GM23338 (cell line): ENCODE measurements around the gene ABCA13. TPM values are rescaled to one million over a fixed set of nuclear protein-coding genes. Genes with fewer than 3 reads are reported as not detected.
A peak's percentile ranks its signal among the peaks of the same experiment; 100 is the strongest.

Experiments used
- ATAC-seq: fragments of 200-7000 bp; cut with Tn5 transposase; 3 replicates; pipeline ENCODE4 v1.9.1; 2020
- DNase-seq: peaks from one replicate; pipeline ENCODE4 v3.0.0-alpha.2; 2015; ENCODE audit warnings: low spot score
- H2AFZ ChIP-seq: fragments of 200-600 bp; sonication (generic); 2 replicates; pipeline ENCODE4 v1.8.0; 2016; ENCODE audit warnings: antibody characterized with exemption, mild to moderate bottlenecking, moderate library complexity
- H3F3A ChIP-seq: fragments of 200-600 bp; sonication (generic); replicated peaks from 2 replicates; pipeline ENCODE4 v1.8.0; 2017; ENCODE audit warnings: antibody characterized with exemption, mixed run types, low read depth
- H3K27ac ChIP-seq: fragments of 200-600 bp; sonication (generic); 2 replicates; pipeline ENCODE4 v1.6.1; 2016; ENCODE audit warnings: low read depth
- H3K27me3 ChIP-seq: fragments of 200-600 bp; sonication (generic); 2 replicates; pipeline ENCODE4 v1.8.0; 2016; ENCODE audit warnings: mild to moderate bottlenecking, mixed run types, moderate library complexity; ENCODE audit not compliant: insufficient read depth
- H3K36me3 ChIP-seq: fragments of 200-600 bp; sonication (generic); 2 replicates; pipeline ENCODE4 v1.8.0; 2016; ENCODE audit warnings: mild to moderate bottlenecking; ENCODE audit not compliant: insufficient read depth
- H3K4me1 ChIP-seq: fragments of 200-600 bp; sonication (generic); 2 replicates; pipeline ENCODE4 v1.8.0; 2016; ENCODE audit warnings: mild to moderate bottlenecking, moderate library complexity; ENCODE audit not compliant: insufficient read depth
- H3K4me2 ChIP-seq: fragments of 200-600 bp; sonication (generic); 2 replicates; pipeline ENCODE4 v1.7.1; 2017; ENCODE audit warnings: mixed run types
- H3K4me3 ChIP-seq: fragments of 200-600 bp; sonication (generic); 2 replicates; pipeline ENCODE4 v1.6.1; 2016; ENCODE audit warnings: mixed run types
- H3K79me2 ChIP-seq: fragments of 200-600 bp; sonication (generic); replicated peaks from 2 replicates; pipeline ENCODE4 v1.8.0; 2017; ENCODE audit warnings: mild to moderate bottlenecking; ENCODE audit not compliant: insufficient read depth
- H3K9me2 ChIP-seq: fragments of 200-600 bp; sonication (generic); 2 replicates; pipeline ENCODE4 v1.8.0; 2017; ENCODE audit not compliant: insufficient read depth
- H4K20me1 ChIP-seq: fragments of 200-600 bp; sonication (generic); replicated peaks from 2 replicates; pipeline ENCODE4 v1.8.0; 2017; ENCODE audit warnings: mild to moderate bottlenecking; ENCODE audit not compliant: insufficient read depth
- H3K27ac Mint-ChIP-seq: 2 replicates; pipeline ENCODE4 v1.8.0; 2020; ENCODE audit warnings: inconsistent platforms, mild to moderate bottlenecking, moderate library complexity, mixed read lengths
- H3K27me3 Mint-ChIP-seq: 3 replicates; pipeline ENCODE4 v1.8.0; 2022; ENCODE audit warnings: low read depth, mild to moderate bottlenecking, moderate library complexity, mixed read lengths, inconsistent platforms; ENCODE audit not compliant: insufficient read depth, poor library complexity
- H3K36me3 Mint-ChIP-seq: 3 replicates; pipeline ENCODE4 v1.8.0; 2021; ENCODE audit warnings: low read depth, mild to moderate bottlenecking, inconsistent platforms, moderate library complexity, mixed read lengths
- H3K4me1 Mint-ChIP-seq: 3 replicates; pipeline ENCODE4 v1.8.0; 2020; ENCODE audit warnings: mild to moderate bottlenecking, inconsistent platforms, mixed read lengths
- H3K4me3 Mint-ChIP-seq: 3 replicates; pipeline ENCODE4 v1.8.0; 2021; ENCODE audit warnings: moderate library complexity, mild to moderate bottlenecking, inconsistent platforms, mixed read lengths
- H3K9me3 Mint-ChIP-seq: 3 replicates; pipeline ENCODE4 v1.8.0; 2020; ENCODE audit warnings: moderate library complexity, mild to moderate bottlenecking, inconsistent platforms, mixed read lengths
- CREB1 ChIP-seq: fragments of 250-450 bp; sonication (Bioruptor Pico); IDR thresholded peaks from 2 replicates; pipeline ENCODE4 v1.5.0; 2020; ENCODE audit warnings: low read depth, mild to moderate bottlenecking, moderate library complexity
- ZNF331 ChIP-seq: fragments of 250-450 bp; sonication (Bioruptor Pico); IDR thresholded peaks from 2 replicates; pipeline ENCODE4 v1.5.0; 2020; ENCODE audit warnings: low read depth, mild to moderate bottlenecking, moderate library complexity
- polyA plus RNA-seq: library from polyadenylated mRNA; unstranded; fragments of >200 nt; fragmentation: Nextera tagmentation; extraction: Ambion mirVana; gene quantifications from 2 replicates; pipeline ENCODE4 v1.2.1, GENCODE V29; 2016
- total RNA-seq: library from RNA; depleted of rRNA; stranded (reverse); fragments of >200 nt; shearing (Covaris generic); gene quantifications from 2 replicates; pipeline ENCODE4 v1.2.3, GENCODE V29; 2014
- TF ChIP-seq, protein P1 (sequence below): IDR thresholded peaks from 2 replicates; pipeline ENCODE4 v1.6.1; 2016; ENCODE audit warnings: antibody characterized with exemption
- TF ChIP-seq, protein P2 (sequence below), 2 experiments: fragments of 200-600 bp in 1 of 2; sonication (generic) in 1 of 2; conservative IDR thresholded peaks; 2 replicates each; pipeline versions ENCODE4 v1.5.1 to v1.6.1; 2016 to 2017; ENCODE audit warnings: antibody characterized with exemption in 2 of 2, low read depth in 2 of 2, mild to moderate bottlenecking in 2 of 2, moderate library complexity in 1 of 2
- TF ChIP-seq, protein P3 (sequence below): IDR thresholded peaks from one replicate; pipeline ENCODE4 v1.6.1; 2018; ENCODE audit warnings: antibody characterized with exemption; ENCODE audit not compliant: unreplicated experiment

Gene ABCA13
- total and polyA plus RNA-seq, 2 experiments from 2014 or later: 0.21 TPM; not detected in 1

DNA sequence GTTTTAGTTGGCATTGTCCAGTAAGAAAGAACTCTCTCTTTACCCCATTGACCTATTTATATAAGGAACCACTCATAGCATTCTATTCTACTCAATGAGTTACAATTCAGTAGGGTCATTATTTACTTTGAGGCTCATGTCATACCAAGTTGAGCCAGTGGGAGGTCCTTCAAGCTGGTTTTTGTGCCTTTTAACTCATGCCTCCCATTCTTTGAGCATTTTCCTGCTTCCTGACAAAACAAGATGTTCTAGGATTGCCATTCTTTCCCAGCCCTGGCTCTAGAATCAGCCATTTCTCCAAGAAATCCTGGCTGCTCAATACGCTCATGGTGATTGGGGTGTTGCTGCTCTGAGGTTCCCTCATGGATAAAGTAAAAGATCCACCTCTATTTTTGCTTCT is 250.1 kb downstream of the ABCA13 start:
- Mint-ChIP-seq H3K36me3 (no peaks in the 10 kb centered on the region; the same call in 1 of the 3 replicates), H3K27ac (no peak overlapping the region), H3K4me3 (no peak overlapping the region), H3K27me3 (no peaks in the 10 kb centered on the region), H3K4me1 (peaks cover 7% of the 10 kb centered on the region; the same call in 2 of the 3 replicates), H3K9me3 (no peaks in the 10 kb centered on the region)
- DNase-seq (peak; percentile 40), ATAC-seq (no peak)
- H3K4me3 ChIP-seq: no peak overlapping the region
- H3K27ac ChIP-seq: no peak overlapping the region
- H3K27me3 ChIP-seq: no peaks in the 10 kb centered on the region
- no peaks in the 10 kb centered on the region for H4K20me1 ChIP-seq
- H3K4me1 ChIP-seq: no peaks in the 10 kb centered on the region
- H3K36me3 ChIP-seq: no peaks in the 10 kb centered on the region
- H3K79me2 ChIP-seq: no peaks in the 10 kb centered on the region
- TF ChIP-seq CREB1 (CRISPR knock-in tag): no peak
- TF ChIP-seq, protein P1, sequence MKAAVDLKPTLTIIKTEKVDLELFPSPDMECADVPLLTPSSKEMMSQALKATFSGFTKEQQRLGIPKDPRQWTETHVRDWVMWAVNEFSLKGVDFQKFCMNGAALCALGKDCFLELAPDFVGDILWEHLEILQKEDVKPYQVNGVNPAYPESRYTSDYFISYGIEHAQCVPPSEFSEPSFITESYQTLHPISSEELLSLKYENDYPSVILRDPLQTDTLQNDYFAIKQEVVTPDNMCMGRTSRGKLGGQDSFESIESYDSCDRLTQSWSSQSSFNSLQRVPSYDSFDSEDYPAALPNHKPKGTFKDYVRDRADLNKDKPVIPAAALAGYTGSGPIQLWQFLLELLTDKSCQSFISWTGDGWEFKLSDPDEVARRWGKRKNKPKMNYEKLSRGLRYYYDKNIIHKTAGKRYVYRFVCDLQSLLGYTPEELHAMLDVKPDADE: no peak
- TF ChIP-seq, protein P2, sequence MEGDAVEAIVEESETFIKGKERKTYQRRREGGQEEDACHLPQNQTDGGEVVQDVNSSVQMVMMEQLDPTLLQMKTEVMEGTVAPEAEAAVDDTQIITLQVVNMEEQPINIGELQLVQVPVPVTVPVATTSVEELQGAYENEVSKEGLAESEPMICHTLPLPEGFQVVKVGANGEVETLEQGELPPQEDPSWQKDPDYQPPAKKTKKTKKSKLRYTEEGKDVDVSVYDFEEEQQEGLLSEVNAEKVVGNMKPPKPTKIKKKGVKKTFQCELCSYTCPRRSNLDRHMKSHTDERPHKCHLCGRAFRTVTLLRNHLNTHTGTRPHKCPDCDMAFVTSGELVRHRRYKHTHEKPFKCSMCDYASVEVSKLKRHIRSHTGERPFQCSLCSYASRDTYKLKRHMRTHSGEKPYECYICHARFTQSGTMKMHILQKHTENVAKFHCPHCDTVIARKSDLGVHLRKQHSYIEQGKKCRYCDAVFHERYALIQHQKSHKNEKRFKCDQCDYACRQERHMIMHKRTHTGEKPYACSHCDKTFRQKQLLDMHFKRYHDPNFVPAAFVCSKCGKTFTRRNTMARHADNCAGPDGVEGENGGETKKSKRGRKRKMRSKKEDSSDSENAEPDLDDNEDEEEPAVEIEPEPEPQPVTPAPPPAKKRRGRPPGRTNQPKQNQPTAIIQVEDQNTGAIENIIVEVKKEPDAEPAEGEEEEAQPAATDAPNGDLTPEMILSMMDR (conservative IDR thresholded peaks at IDR 0.05; ENCODE audit: low read depth in 2 of 2): 0 out of 4 replicates have a peak, but pooled peaks of 1 of the 2 experiments have one; percentile 14
- no peaks in the 10 kb centered on the region; the same call in 1 of the 2 replicates for H3K9me2 ChIP-seq
- no peak overlapping the region for H2AFZ ChIP-seq
- no peak overlapping the region for H3K4me2 ChIP-seq
- H3F3A ChIP-seq: no peaks in the 10 kb centered on the region

DNA sequence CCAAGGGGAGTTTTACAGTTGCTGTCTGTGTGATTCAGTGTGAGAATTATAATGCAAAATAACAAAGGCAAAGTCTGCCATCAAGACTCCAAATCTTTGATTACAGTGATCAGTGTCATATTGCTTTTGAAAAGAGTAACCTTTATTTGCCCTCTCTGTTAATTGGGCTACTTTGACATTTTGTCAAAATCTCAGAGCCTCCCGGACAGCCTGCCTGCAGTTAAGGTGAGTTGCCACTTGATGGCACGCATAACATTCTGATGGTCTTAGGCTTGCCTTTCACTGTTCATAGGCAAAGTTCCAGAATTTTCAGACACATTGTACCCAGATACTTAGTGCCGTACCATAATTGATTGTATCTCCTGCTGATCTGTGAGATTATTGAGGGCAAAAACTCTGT is 253.5 kb downstream of the ABCA13 start:
- no peak overlapping the region for H3K27ac ChIP-seq
- ATAC-seq (peak; percentile 53), DNase-seq (peak; percentile 65)
- peaks cover 2% of the 10 kb centered on the region for H3K27me3 Mint-ChIP-seq
- no peaks in the 10 kb centered on the region for H3F3A ChIP-seq
- H3K36me3 ChIP-seq: no peaks in the 10 kb centered on the region
- H2AFZ ChIP-seq: no peak overlapping the region
- H3K4me1 ChIP-seq: no peaks in the 10 kb centered on the region
- H3K4me3 Mint-ChIP-seq: no peak overlapping the region
- no peak overlapping the region for H3K4me3 ChIP-seq
- no peaks in the 10 kb centered on the region; the same call in 1 of the 2 replicates for H3K9me2 ChIP-seq
- H3K4me2 ChIP-seq: no peak overlapping the region
- no peaks in the 10 kb centered on the region for H3K9me3 Mint-ChIP-seq
- peaks cover 8% of the 10 kb centered on the region; the same call in 2 of the 3 replicates for H3K4me1 Mint-ChIP-seq
- no peaks in the 10 kb centered on the region; the same call in 2 of the 3 replicates for H3K36me3 Mint-ChIP-seq
- H3K79me2 ChIP-seq: no peaks in the 10 kb centered on the region
- no peak overlapping the region for H3K27ac Mint-ChIP-seq
- TF ChIP-seq, protein P3, sequence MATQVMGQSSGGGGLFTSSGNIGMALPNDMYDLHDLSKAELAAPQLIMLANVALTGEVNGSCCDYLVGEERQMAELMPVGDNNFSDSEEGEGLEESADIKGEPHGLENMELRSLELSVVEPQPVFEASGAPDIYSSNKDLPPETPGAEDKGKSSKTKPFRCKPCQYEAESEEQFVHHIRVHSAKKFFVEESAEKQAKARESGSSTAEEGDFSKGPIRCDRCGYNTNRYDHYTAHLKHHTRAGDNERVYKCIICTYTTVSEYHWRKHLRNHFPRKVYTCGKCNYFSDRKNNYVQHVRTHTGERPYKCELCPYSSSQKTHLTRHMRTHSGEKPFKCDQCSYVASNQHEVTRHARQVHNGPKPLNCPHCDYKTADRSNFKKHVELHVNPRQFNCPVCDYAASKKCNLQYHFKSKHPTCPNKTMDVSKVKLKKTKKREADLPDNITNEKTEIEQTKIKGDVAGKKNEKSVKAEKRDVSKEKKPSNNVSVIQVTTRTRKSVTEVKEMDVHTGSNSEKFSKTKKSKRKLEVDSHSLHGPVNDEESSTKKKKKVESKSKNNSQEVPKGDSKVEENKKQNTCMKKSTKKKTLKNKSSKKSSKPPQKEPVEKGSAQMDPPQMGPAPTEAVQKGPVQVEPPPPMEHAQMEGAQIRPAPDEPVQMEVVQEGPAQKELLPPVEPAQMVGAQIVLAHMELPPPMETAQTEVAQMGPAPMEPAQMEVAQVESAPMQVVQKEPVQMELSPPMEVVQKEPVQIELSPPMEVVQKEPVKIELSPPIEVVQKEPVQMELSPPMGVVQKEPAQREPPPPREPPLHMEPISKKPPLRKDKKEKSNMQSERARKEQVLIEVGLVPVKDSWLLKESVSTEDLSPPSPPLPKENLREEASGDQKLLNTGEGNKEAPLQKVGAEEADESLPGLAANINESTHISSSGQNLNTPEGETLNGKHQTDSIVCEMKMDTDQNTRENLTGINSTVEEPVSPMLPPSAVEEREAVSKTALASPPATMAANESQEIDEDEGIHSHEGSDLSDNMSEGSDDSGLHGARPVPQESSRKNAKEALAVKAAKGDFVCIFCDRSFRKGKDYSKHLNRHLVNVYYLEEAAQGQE: no peak
- TF ChIP-seq ZNF331 (CRISPR knock-in tag): no peak
- TF ChIP-seq, protein P2 (conservative IDR thresholded peaks at IDR 0.05; ENCODE audit: low read depth in 2 of 2): peak; percentile 75 to 85
- H3K27me3 ChIP-seq: no peaks in the 10 kb centered on the region
- H4K20me1 ChIP-seq: no peaks in the 10 kb centered on the region
